Activated CD8-positive, alpha-beta memory T cell treated with anti-CD3 and anti-CD28 coated beads for 24 hours (primary cell): ENCODE data around the gene GRM4.

ENCODE experiments used
- DNase-seq: peaks from one replicate; pipeline ENCODE4 v3.0.0-alpha.2; 2020

Gene GRM4

GRCh38 chr6:33975661-33976436 lies 170.0 kb downstream of the GRM4 start:
- DNase-seq: no peak

GRCh38 chr6:33974471-33974870 lies 171.4 kb downstream of the GRM4 start:
- DNase-seq: no peak

- no peak for DNase-seq
Measured at GRCh38 chr6:33974030-33974429, 171.9 kb downstream of the GRM4 start.

GRCh38 chr6:33971580-33971979 lies 174.3 kb downstream of the GRM4 start:
- no peak for DNase-seq
